ENCODE data around the gene CAPN10.

DNA sequence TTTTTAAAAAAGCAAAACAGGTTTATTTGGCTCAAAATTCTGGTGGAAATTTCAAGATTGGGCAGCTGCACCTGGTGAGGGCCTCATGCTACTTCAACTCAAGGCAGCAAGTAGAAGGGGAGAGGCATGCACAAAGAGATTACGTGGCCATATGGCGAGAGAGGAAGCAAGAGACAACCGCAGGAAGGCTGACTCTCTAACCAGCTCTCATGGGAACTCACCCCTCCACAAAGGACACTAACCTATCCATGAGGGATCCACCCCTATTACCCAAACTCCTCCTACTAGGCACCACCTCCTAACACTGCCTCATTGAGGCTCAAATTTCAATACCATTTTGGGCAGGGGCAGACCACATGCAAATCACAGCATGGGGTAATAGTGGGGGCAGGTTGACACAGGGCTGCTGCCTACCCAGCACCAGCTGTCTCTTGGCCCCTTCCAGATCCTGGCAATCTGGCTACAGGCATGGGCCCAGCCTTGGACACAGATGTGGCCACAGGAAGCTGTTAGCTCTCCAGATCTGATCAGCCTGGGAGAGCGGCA, 2.0 kb upstream of the CAPN10 start:
- TF ChIP-seq YY1 (IDR thresholded peaks at IDR 0.05; ENCODE audit: insufficient read depth, insufficient read length): no peak
- no peak for TF ChIP-seq ZNF274 (IDR thresholded peaks at IDR 0.05; ENCODE audit: low read depth, low read length)

All from NT2/D1 (cell line).